ENCODE data around the gene ANKDD1B. TPM values are rescaled to one million over a fixed set of nuclear protein-coding genes. Genes with fewer than 3 reads are reported as not detected.

Gene ANKDD1B
- total and polyA plus RNA-seq, 10 donors = 0.20 to 1.4 (median 0.40) TPM

- intact Hi-C loops (cut with DNase I; ENCODE audit: low total_unique reads) = no loop called here
- no peak for TF ChIP-seq CTCF (IDR thresholded peaks at IDR 0.05 in 8 of 11, conservative IDR thresholded peaks at IDR 0.05 in 3 of 11)
- TF ChIP-seq POLR2A (IDR thresholded peaks at IDR 0.05) = no peak
- TF ChIP-seq POLR2AphosphoS5 (IDR thresholded peaks at IDR 0.05) = no peak
Measured at GRCh38 chr5:75677607-75678006, 66.4 kb downstream of the ANKDD1B start.

DNA sequence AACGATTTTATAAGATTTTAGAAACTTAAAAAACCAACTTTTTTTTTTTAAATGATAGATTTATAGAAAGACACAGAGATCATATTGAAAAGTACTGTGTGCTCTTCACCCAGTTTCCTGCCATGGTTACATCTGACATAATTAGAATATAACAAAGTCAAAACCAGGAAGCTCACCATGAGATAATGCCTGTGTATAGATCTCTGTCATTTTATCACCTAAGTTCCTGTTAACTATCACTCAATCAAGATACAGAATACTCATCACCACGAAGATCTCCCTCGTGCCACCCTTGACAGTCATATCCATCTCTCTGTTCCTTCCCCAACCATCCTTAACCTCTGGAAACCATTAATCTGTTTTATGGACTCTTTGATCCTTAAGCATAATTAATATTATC, 66.9 kb downstream of the ANKDD1B start:
- DNase-seq = no peak

More at GRCh38 chr5:75677607-75678006, 66.4 kb downstream of the ANKDD1B start:
- no peak for DNase-seq
- H3K4me3 ChIP-seq = no peak overlapping the region
- peaks cover 0 to 33% (median 13%) of the 10 kb centered on the region in 6 donors for H3K4me1 ChIP-seq
- H3K36me3 ChIP-seq = peaks cover 0 to 51% (median 23%) of the 10 kb centered on the region in 6 donors
- no peaks in the 10 kb centered on the region for H3K9me3 ChIP-seq
- peak overlapping the region in 7 of 8 donors; percentile 39 to 71 (median 54) for H3K27ac ChIP-seq
- 12 to 24% (median 18%) methylated on average over 1 of the region's 1 CpG for WGBS, 5 donors
- H3K27me3 ChIP-seq (replicated peaks in 1 of 7) = no peaks in the 10 kb centered on the region

DNA sequence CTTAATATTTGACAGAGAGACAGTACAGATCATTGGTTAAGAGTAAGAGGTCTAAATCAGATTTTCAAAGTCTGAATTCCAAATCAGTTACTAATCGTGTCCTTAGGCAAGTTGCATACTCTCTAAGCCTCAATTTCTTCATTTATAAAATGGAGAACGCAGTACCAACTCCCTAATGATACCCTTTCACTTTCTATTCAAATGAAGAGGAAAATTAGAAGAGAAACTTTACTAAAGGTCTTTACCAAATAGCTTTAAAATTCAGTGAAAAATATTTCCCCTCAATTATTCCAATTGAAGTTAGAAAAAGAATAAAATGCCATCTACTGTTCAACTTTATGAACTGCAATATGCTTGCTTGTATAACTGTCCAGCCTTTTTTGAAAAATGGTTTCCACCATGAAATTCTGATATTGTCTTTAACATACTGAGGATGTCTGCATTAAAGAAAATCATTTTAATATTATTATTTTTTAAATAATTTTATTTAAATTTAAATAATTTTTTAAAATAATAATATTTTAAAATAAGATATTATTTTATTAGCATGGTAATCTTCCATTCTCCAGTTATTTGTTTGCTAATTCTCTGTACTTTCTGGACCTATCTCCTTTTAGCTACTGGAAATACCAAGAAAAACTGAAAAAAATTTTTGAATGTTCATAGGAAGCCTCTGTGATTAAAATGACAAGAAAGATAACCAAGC, 70.0 kb downstream of the ANKDD1B start:
- H3K4me1 ChIP-seq = peaks cover 0 to 33% (median 13%) of the 10 kb centered on the region in 6 donors
- no peak overlapping the region for H3K4me3 ChIP-seq
- no peaks in the 10 kb centered on the region for H3K9me3 ChIP-seq
- TF ChIP-seq POLR2A (IDR thresholded peaks at IDR 0.05) (no peak), CTCF (IDR thresholded peaks at IDR 0.05 in 8 of 11, conservative IDR thresholded peaks at IDR 0.05 in 3 of 11) (peak; percentile 53 to 89 (median 78))
- peak overlapping the region in 4 of 8 donors; percentile 29 to 41 (median 32) for H3K27ac ChIP-seq
- H3K36me3 ChIP-seq = peaks cover 0 to 51% (median 24%) of the 10 kb centered on the region in 6 donors
- DNase-seq = no peak
- WGBS, 5 donors = 39 to 52% (median 48%) methylated on average over 2 of the region's 2 CpGs
- no peaks in the 10 kb centered on the region for H3K27me3 ChIP-seq (replicated peaks in 1 of 7)
- intact Hi-C loops (cut with DNase I; ENCODE audit: low total_unique reads) = loop anchor here (10.0 kb wide), 1 partner anchor 166 kb away; the partner anchor contains the start of genes CERT1 and POLK

More for the DNA sequence above, 66.9 kb downstream of the ANKDD1B start:
- Histone ChIP-seq H3K9me3 (no peaks in the 10 kb centered on the region), H3K4me3 (no peak overlapping the region), H3K27ac (peak overlapping the region in 7 of 8 donors; percentile 39 to 71 (median 54)), H3K4me1 (peaks cover 0 to 33% (median 13%) of the 10 kb centered on the region in 6 donors), H3K36me3 (peaks cover 0 to 51% (median 22%) of the 10 kb centered on the region in 6 donors), H3K27me3 (replicated peaks in 1 of 7) (no peaks in the 10 kb centered on the region)
- 23 to 49% (median 32%) methylated on average over 3 of the region's 3 CpGs for WGBS, 5 donors
- TF ChIP-seq POLR2A (IDR thresholded peaks at IDR 0.05) = no peak
- TF ChIP-seq CTCF (IDR thresholded peaks at IDR 0.05 in 8 of 11, conservative IDR thresholded peaks at IDR 0.05 in 3 of 11) = no peak
- intact Hi-C loops (cut with DNase I; ENCODE audit: low total_unique reads) = no loop called here

DNA sequence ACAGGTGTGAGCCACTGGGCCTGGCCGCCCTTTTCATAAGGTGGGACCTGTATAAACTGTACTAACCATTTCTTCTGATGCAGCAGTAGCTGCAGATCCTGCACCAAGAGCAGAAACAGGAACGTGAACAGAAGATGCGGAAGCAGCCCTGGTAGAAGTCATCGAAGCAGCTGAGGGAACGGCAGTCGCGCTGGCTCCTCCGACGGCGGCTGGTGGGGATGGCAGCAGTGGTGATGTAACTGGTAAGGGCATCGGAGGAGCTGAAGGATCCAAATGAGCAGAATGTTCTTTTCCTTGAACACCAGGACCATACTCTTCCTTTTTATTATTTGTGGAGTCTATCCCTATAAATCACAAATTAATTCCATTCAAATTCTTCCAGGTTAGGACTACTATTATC, 73.9 kb downstream of the ANKDD1B start:
- Histone ChIP-seq H3K4me1 (peaks cover 0 to 9% (median 3%) of the 10 kb centered on the region in 6 donors), H3K4me3 (no peak overlapping the region), H3K36me3 (peaks cover 0 to 83% (median 50%) of the 10 kb centered on the region in 6 donors), H3K9me3 (no peaks in the 10 kb centered on the region), H3K27me3 (replicated peaks in 1 of 7) (no peaks in the 10 kb centered on the region), H3K27ac (no peak overlapping the region)
- no peak for DNase-seq
- WGBS, 5 donors = 96 to 98% (median 97%) methylated on average over 11 of the region's 11 CpGs
- TF ChIP-seq CTCF (IDR thresholded peaks at IDR 0.05 in 8 of 11, conservative IDR thresholded peaks at IDR 0.05 in 3 of 11) = no peak
- TF ChIP-seq POLR2AphosphoS5 (IDR thresholded peaks at IDR 0.05) = no peak
- TF ChIP-seq POLR2A (IDR thresholded peaks at IDR 0.05) = no peak
- intact Hi-C loops (cut with DNase I; ENCODE audit: low total_unique reads) = loop anchor here (10.0 kb wide), 1 partner anchor 170 kb away; the partner anchor contains the start of genes CERT1 and POLK
